GM18520 (cell line): ENCODE results near the gene EPN2.

Source experiments
- ATAC-seq: cut with Tn5 transposase; IDR thresholded peaks from one replicate; pipeline ENCODE4 v1.9.1; 2021; ENCODE audit not compliant: unreplicated experiment

Gene EPN2

GRCh38 chr17:19362277-19363113 is 125.3 kb downstream of the EPN2 start, which contains the start of gene B9D1:
TSS of gene B9D1 (minus strand) at chr17:19362723. CDS start at chr17:19362569, 154 bp downstream.
- peak; percentile 65 for ATAC-seq

GRCh38 chr17:19363114-19363438 is 125.9 kb downstream of the EPN2 start:
- ATAC-seq = no peak

- ATAC-seq = no peak
Observed at GRCh38 chr17:19363460-19364035, 126.4 kb downstream of the EPN2 start.

GRCh38 chr17:19364699-19365498 is 127.7 kb downstream of the EPN2 start:
- no peak for ATAC-seq

GRCh38 chr17:19365499-19365817 is 128.3 kb downstream of the EPN2 start:
- no peak for ATAC-seq

- no peak for ATAC-seq
Observed at GRCh38 chr17:19365833-19366636, 128.9 kb downstream of the EPN2 start.

- ATAC-seq = no peak
Observed at GRCh38 chr17:19366637-19366972, 129.4 kb downstream of the EPN2 start.

GRCh38 chr17:19368229-19368628 is 131.1 kb downstream of the EPN2 start:
- ATAC-seq = no peak

- ATAC-seq = no peak
Observed at GRCh38 chr17:19369107-19369778, 132.1 kb downstream of the EPN2 start.

- no peak for ATAC-seq
Observed at GRCh38 chr17:19369846-19370492, 132.8 kb downstream of the EPN2 start.

- peak; percentile 63 for ATAC-seq
Observed at GRCh38 chr17:19370493-19370960, 133.4 kb downstream of the EPN2 start.

GRCh38 chr17:19371259-19372010 is 134.3 kb downstream of the EPN2 start:
- no peak for ATAC-seq

- no peak for ATAC-seq
Observed at GRCh38 chr17:19372011-19372370, 134.8 kb downstream of the EPN2 start.

- no peak for ATAC-seq
Observed at GRCh38 chr17:19372439-19372838, 135.3 kb downstream of the EPN2 start.

- no peak for ATAC-seq
Observed at GRCh38 chr17:19372866-19373504, 135.8 kb downstream of the EPN2 start.

GRCh38 chr17:19374136-19374535 is 137.0 kb downstream of the EPN2 start:
- ATAC-seq = no peak

GRCh38 chr17:19375732-19376131 is 138.6 kb downstream of the EPN2 start:
- no peak for ATAC-seq

- no peak for ATAC-seq
Observed at GRCh38 chr17:19376811-19377210, 139.6 kb downstream of the EPN2 start.
